HG02588 (cell line): ENCODE measurements around the gene CD36.

Source experiments
- ATAC-seq: cut with Tn5 transposase; IDR thresholded peaks from one replicate; pipeline ENCODE4 v1.9.1; 2021; ENCODE audit warnings: mild to moderate bottlenecking, moderate library complexity; ENCODE audit not compliant: unreplicated experiment

The CD36 gene

DNA sequence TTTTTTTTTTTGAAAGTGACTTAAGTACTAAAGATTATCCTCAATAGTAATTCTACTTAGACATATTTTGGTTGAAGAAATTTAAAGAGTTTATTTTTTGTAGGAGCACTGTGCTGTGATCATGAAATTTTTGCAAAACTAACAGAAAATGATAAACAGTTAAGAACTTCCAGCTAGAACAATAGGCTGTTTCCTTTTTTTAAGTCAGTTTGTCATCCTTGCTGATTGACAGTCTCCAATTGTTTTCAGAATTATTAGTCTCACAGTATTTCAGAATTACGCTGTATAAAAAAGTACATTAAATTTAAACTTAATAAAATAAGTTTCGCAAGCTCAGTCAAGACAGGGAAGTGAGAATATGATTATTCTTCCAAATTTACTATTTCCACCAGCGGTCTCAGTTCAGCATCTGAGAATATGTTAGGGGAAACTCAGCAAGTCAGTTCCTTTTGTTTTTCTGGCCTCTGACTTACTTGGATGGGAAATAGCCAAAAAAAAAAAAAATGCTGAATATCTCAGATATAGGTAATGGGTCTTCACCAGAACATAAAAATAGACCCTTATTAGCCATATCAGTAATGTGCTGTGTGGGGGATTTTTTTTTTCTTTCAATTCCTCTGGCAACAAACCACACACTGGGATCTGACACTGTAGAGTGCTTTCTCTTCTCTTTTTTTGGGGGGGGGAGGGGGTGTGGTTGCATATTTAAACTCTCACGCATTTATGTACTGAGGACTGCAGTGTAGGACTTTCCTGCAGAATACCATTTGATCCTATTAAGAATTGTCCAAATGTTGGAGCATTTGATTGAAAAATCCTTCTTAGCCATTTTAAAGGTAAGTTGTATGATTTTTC lies at the start of gene CD36:
Gene CD36 (plus strand): TSS at position 732 of the 855 bp plus-strand sequence. CDS start 8,099 bp downstream, outside the sequence.
- peak; percentile 86 for ATAC-seq

DNA sequence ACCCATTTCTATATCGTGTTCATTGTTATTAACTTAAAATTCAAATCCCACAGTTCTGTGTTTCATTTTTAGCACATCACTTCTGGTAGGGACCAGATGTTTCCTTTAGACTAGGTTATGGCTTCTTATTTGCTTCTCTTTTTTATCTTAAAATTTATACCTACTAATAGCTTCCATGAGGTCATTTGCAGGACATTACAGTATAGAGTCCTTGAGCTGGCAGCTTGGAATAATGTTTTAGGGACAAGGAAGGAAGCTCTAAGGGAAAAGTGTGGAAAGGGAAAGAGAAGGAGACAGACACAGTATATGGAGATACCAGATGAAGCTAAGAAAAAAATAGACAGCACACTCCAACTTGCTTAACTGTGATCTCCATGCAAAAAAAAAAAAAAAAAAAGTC lies 48.8 kb upstream of the CD36 start:
- ATAC-seq = no peak

DNA sequence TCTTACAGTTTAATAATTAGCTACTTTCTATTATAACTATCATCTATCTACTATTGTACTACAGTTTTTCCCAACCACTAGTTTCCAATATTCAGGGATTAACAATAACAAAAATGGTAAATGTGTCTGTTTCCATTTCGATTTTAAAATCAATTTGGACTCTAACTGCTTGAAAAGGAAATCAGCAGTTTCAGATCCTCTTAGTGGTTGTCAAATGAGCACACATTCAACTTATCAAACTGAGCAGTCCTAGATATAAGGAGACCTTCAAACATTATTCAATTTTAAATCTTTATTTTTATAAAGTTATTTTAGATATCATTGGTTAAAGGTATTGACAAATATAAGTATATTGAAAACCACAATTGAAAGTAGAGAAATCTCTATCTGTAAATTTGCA lies 46.8 kb upstream of the CD36 start:
- no peak for ATAC-seq

DNA sequence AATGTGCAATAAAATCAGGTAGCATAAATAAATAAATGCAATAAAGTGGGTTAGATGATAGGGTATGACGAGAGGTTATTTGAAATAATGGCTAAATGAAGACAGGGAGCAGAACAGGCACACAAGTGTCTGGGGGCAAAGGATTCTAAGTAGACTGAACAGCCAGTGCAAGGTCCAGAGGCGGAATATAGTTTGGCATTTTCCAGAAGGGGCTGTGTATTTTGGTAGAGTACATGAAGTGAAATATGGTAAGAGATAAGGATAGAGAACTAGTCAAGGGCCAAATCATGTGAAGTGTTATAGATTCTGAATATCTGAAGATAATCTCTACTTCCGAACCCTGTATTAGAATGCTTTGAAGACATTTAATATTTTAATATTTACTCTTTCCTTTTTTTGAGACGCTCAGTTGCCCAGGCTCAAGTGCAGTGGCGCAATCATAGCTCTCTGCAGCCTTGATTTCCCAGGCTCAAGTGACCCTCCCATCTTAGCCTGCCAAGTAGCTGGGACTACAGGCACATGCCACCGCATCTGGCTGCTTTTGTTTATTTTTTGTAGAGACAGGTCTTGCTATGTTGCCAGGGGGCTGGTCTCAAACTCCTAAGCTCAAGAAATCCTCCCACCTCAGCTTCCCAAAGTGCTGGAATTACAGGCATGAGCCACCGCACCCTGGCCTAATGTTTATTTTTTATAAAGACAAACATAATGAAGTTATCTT lies 44.4 kb upstream of the CD36 start:
- no peak for ATAC-seq

DNA sequence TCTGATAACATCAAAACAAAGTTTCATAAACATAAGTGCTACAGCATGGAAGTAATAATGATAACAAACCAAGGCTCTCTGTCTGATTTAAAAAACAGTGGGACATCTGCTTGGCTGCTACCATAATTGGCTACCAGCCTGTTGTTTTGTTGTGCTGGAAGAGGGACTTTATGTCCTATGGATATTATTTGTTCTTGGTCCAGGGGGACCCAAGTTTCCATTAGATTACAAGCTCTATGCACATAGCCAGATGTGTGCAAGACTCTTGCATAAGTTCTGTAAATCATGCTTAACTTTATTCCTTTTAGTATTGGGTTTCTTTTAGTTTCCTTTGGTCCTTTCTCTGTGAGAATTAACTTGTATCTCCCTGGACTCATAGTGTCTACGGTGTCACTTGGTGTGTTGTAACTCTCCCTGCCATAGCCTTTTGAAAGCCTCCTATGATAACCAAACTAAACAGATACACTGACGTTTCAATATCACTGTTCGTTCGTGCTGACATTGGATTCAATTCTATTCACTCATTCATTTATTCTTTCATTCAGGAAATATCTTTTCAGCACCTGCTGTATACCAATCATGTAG lies 41.4 kb upstream of the CD36 start:
- ATAC-seq = no peak

DNA sequence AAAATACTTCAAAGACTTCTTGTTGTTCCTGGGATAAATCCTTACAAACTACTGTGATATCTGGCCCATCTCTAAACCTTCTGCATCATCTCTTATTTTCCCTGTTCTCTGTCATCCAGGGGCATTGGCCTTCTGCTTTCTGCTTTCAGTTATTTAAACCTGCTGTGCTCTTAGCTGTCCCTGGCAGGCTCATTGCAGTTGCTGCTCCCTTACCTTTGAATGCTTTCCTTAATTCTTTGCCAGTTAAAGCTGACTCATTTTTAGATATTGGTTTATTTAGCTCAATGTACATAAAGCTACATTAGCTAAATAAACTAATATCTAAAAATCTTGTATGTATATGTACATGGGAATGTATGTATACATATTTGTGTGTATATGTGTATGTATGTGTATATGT lies 40.6 kb upstream of the CD36 start:
- ATAC-seq = no peak

DNA sequence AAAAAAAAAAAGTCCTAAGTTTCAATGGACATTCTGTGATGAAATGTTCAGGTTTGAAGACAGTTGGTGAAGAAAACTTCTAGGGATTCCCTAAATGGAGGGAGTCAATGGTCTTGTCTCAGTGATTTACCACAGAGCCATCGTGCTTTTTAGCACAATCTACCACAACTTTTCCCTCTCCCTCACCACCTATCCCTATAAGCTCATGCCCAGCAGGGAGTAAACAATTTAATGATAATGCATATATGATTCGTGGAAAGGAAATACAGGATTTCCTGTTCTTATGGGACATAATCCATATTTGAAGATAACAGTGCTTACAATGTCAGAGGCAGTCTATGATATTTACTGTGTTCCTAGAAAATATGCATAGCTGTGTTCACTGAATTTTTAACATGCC lies 38.4 kb upstream of the CD36 start:
- ATAC-seq = no peak

DNA sequence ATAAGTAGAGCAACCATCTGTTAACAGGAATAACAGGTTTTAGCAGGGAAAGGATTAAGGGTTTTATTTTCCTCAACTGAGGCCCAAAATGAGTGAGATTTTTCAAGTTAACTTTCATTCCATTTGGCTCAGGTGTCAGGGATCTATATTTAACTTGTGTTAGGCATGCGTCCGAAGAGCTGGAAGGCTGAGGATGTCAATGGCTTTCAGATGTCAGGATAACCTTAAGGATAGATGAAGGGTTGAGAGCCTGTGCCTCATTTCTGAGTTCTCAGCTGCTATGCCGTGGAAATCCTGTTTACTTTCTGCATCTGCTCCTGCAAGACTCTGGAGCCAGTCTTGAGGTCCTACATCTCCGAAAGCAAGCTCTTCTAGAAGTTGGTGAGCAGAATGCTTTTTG lies 36.4 kb upstream of the CD36 start:
- no peak for ATAC-seq

DNA sequence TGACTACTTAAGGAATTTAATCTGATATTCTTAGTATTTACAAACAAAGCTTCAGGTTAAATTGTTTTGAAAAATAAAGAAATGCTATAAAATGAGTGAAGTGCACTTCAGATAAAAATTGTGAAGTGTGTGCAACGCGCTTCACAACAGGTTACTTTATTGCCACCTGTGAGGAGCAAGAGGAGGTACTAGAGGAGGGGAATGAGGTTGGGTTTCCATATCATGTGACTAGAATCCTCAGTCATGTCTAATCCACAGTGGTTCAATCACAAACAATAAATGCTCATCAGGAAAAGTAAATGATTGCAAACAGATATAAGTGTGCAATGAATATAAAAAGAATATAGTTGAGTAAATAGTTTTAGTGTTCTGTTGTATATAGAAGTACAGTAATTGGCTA lies 34.5 kb upstream of the CD36 start:
- no peak for ATAC-seq

DNA sequence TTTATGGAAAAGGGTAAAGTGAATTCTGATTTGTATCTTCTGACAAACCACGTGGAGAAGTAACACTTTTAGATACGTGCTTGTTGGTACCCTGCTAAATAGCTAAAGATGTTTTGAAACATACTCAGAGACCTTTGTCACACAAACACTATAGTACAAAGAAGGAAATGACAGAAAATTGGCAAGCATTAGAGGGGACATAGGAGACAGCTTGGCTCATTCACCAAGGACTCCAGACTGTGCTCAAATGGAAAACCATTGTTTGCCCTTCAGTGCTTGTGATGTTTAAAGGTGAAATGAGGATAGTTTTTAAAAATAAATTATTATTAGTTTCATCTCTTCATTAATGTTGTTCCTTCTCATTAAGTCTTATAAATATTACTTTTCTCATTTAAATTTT lies 34.0 kb upstream of the CD36 start:
- no peak for ATAC-seq

DNA sequence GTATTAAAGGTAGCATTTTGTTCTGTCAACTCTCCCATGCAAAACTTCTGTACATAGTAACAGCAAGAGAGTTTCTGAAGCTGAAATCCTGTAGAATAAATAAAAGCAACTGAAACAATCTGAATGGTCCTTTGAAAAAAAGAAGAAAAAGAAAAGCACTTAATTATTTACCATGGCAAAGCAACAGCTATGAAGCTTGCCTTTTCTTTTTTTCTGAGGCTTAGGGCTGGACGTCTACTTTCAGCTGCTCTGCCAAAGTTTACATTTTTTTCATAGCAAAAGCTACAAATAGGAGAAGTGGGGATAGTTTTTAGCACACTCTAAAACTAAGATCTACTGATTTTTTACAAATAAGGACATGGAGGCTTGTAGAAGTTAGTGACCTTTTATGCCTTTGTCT lies 31.3 kb upstream of the CD36 start:
- ATAC-seq = no peak

DNA sequence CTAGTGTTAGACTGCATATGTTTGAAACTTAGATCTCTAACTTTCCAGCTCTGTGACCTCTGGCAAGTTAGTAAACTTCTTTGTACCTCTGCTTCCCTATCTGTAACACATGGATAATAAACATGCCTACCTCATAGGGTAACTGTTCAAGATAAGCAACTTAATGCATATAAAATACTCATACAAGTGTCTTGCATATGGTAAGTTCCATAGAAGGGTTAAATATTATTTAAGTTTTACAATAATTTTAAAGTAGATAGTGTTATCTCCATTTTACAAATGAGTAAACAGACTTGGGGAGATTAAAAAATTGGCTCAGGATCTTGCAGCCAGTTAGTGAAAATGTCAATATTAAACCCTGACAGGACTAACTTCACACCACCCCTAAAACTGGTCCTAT lies 30.1 kb upstream of the CD36 start:
- no peak for ATAC-seq

DNA sequence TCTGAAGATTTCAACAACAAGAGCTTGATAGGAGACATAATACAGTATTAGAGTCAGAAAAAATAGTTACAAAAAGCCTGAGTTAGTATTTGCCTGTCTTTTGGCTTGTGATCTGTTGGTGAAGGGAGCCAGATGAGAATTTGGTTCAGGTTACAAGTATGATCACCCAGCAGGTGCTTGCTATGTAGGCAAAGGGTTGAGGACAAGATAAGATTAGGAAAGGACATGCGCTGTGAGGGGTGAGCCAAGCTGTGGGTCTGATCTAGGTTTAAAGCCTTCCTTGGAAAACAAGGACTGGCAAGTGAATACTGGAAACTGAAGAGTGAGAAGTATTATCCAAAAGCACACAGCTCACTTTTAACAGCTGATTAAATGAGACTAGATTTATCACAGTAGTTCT lies 28.7 kb upstream of the CD36 start:
- no peak for ATAC-seq

DNA sequence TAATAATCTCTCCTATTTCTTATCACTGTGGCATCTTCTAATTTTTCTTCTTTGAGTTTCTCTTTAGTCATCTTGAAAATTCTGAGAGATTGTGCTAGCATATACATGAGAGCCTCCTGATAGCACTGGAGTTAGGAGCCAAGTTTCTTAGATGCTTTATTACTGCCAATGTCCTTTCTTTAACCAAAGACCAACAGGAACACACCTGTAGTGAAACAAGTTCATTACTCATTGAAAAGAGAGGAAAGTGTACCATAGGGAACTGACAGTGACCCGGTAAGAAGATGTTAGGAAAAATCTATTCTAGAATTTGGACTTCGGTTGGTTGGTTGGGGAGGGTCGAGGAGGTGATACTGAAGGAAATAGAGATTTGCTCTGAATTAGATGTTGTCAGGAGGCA lies 27.1 kb upstream of the CD36 start:
- ATAC-seq = no peak

DNA sequence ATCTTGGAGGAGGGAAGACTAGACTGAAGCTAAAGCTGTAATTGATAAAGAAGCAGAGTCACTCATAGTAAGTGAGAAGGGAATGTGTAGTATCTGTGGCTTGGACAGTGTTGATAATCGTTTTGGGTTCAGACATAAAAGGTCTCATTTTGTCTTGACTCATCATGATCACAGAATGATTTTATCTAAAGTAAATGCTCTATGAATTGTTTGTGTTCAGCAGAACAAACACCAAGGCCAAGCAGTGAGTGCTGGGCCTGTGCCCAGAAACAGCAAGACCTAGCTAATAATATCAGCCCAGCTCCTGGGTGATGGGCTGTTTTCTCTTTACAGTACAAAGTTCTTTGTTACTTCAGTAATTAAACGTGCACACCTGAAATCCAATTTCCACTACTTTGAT lies 26.7 kb upstream of the CD36 start:
- ATAC-seq = no peak

DNA sequence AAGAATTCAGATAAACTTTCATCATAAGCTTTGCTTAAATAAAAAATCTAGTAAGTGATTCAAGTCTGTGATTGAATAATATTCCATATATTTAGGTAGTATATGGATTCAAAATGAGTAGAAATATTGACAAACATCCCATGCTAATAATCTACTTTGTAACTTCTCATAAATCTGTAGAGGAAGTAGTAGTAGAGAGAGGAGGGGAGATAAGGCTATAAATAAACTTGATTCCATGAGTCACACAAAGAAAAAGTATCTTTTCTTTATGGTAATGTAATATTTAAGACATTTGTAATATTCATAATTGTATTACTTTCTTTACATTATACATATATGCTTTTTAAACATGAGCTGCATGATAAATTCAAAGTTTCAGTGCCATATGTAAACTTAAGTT lies 25.6 kb upstream of the CD36 start:
- ATAC-seq = no peak

DNA sequence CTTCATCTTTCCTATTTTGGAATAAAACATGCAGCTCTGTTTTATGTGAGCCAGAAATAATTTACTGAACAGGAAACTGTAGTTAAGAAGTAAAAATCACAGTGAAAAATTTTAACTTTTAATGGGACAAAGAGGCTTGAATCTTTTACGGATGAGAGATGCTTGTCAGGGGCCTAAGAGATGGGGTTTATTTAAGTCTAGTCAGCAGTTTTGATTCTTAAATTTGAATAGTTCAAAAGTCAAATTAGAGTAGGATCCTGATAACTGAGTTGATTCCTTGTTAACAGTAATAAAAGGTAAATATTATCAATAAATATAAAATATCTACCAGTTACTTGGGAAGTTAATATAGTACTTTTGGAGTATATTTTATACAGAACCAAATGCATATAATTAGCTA lies 24.9 kb upstream of the CD36 start:
- no peak for ATAC-seq

DNA sequence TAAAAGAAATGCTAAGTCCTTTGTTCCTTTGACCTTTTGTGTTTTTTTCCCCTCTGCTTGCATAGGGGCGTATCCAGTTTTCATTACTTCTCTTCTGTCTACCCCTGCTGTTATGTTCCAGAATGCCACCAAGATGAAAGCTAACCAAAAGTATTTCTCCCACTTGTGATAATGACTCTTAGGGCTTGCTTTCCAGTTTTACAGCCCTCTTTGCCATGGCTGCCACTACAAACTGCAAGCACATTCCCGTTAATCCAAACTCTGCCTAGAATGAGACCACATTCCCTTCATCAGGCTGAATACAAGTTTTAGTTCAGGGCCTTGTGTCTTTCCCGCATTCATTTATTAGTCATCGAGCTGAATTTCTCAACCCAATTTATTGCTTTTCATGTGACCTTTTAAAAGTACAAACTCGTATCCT lies 23.6 kb upstream of the CD36 start:
- ATAC-seq = no peak

DNA sequence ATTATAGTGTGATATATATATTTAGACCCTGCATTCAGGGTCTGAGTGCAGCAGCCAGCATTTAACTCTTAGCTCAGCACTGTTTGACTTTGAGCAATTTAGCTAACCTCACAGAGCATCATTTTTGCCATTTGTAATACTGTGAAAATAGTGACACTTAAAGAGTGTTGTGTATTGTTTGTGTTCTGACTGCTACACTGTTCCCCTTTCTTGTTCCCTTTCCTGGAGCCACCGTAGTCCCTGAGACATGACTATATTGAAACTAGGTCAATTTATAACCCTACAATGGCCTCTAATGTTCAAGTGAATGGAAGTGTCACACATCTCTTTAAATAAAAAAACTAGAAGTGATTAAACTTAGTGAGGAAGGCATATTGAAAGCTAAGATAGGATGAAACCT lies 20.3 kb upstream of the CD36 start:
- ATAC-seq = no peak

DNA sequence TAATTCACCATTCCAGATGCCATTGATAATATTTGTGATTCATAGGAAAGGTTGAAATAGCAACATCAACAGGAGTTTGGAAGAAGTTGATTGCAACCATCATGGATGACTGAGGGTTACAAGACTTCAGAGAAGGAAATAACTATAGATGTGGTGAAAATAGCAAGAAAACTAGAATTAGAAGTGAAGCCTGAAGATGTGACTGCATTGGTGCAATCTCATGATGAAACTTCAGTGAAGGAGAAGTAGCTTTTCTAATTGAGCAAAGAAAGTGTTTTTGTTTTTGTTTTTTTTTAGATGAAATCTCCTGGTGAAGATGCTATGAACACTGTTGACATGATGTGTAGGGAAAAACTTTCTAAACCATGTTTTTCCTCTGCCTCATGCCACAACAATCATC lies 18.7 kb upstream of the CD36 start:
- no peak for ATAC-seq

DNA sequence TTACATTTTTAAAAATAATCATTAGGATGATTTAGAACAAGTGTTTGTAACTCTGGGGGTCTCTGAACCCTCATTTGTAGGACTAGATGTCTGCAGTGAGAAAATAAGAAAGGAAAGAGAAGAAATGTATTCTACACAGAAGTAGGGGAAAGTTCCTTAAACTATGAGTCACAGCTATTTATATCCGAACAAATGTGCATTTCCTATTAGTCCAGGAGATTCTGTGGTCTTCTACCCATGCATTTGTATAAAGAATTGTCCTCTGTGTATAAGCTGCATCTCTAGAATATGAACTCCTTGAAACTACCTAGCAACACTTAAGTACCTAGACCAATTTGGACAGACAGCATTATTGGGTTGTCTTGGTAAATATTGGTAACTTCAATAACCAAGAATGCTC lies 15.9 kb upstream of the CD36 start:
- ATAC-seq = no peak
